Thyroid gland (tissue), 4 donors: ENCODE data around the gene POU2F3. TPM values are rescaled to one million over a fixed set of nuclear protein-coding genes. Genes with fewer than 3 reads are reported as not detected.

Experiments
- DNase-seq, 2 donors: peaks; one replicate each; pipeline ENCODE4 v3.0.0-alpha.2; 2019
- H3K27ac ChIP-seq, 3 donors: fragments of 200-600 bp; sonication (generic); 1 replicate in 2 of 3; 2 replicates in 1 of 3; pipeline ENCODE4 v1.5.1; 2016 to 2019; ENCODE audit warnings: mild to moderate bottlenecking in 1 of 3, moderate library complexity in 1 of 3
- H3K27me3 ChIP-seq: fragments of 200-600 bp; sonication (generic); one replicate; pipeline ENCODE4 v1.5.1; 2019
- H3K36me3 ChIP-seq, 2 donors: fragments of 200-600 bp; sonication (generic); one replicate each; pipeline ENCODE4 v1.5.1; 2016 to 2019
- H3K4me1 ChIP-seq, 2 donors: fragments of 200-600 bp; sonication (generic); one replicate each; pipeline ENCODE4 v1.5.1; 2017 to 2019
- H3K4me3 ChIP-seq, 3 donors: fragments of 200-600 bp; sonication (generic); replicated peaks in 1 of 3; 1 replicate in 2 of 3; 2 replicates in 1 of 3; pipeline ENCODE4 v1.5.1; 2016; ENCODE audit warnings: mild to moderate bottlenecking in 1 of 3
- H3K9me3 ChIP-seq: fragments of 200-600 bp; sonication (generic); one replicate; pipeline ENCODE4 v1.5.1; 2017
- CTCF ChIP-seq, 6 experiments: fragments of 200-600 bp in 3 of 6; fragments of 450-650 bp in 3 of 6; sonication (generic) in 3 of 6; IDR thresholded peaks; one replicate each; pipeline ENCODE4 v1.5.1; 2016 to 2019; ENCODE audit warnings: antibody characterized with exemption in 6 of 6, mild to moderate bottlenecking in 2 of 6, inconsistent platforms in 1 of 6, moderate library complexity in 1 of 6
- POLR2A ChIP-seq, 2 donors: fragments of 450-650 bp; IDR thresholded peaks; one replicate each; pipeline ENCODE4 v1.6.1; 2017; ENCODE audit warnings: antibody characterized with exemption in 2 of 2, mild to moderate bottlenecking in 2 of 2, moderate library complexity in 1 of 2
- whole genome bisulfite sequencing, 2 donors: methylation state at CpG; one replicate each; pipeline ENCODE4 v1.1.5; 2017; 5-methylcytosine and 5-hydroxymethylcytosine counted together
- intact Hi-C: fragments of 100-400 bp; cut with DNase I; formaldehyde crosslinking; loops from one replicate; pipeline ENCODE4 v1.15.1; 2023
- total RNA-seq, 4 donors: library from RNA; depleted of rRNA; stranded (reverse); fragments of >200 nt; gene quantifications; one replicate each; pipeline ENCODE4 v1.2.3, GENCODE V29; 2016

POU2F3 gene
- total RNA-seq, 4 donors from 2014 or later = 1.2 to 2.3 (median 1.8) TPM

- DNase-seq = no peak
- intact Hi-C loops = no loop called here
- Histone ChIP-seq H3K36me3 (no peaks in the 10 kb centered on the region), H3K27me3 (no peaks in the 10 kb centered on the region), H3K4me3 (no peak overlapping the region), H3K9me3 (no peaks in the 10 kb centered on the region), H3K4me1 (peaks cover 9 to 13% of the 10 kb centered on the region in 2 donors), H3K27ac (no peak overlapping the region)
- WGBS, 2 donors = 89 to 92% methylated on average over 4 of the region's 4 CpGs
- TF ChIP-seq CTCF (IDR thresholded peaks at IDR 0.05) (no peak), POLR2A (IDR thresholded peaks at IDR 0.05) (no peak)
These were observed 45.3 kb downstream of the POU2F3 start for GRCh38 chr11:120285256-120285655.

- Histone ChIP-seq H3K4me1 (no peaks in the 10 kb centered on the region), H3K9me3 (no peaks in the 10 kb centered on the region), H3K36me3 (no peaks in the 10 kb centered on the region), H3K27me3 (no peaks in the 10 kb centered on the region), H3K4me3 (no peak overlapping the region), H3K27ac (no peak overlapping the region)
- DNase-seq = no peak
- 86 to 90% methylated on average over 2 of the region's 2 CpGs for WGBS, 2 donors
- intact Hi-C loops = no loop called here
- TF ChIP-seq POLR2A (IDR thresholded peaks at IDR 0.05) (no peak), CTCF (IDR thresholded peaks at IDR 0.05) (no peak)
These were observed 48.1 kb downstream of the POU2F3 start for GRCh38 chr11:120288021-120288420.

- Histone ChIP-seq H3K4me1 (no peaks in the 10 kb centered on the region), H3K9me3 (no peaks in the 10 kb centered on the region), H3K36me3 (no peaks in the 10 kb centered on the region), H3K27me3 (no peaks in the 10 kb centered on the region), H3K4me3 (no peak overlapping the region), H3K27ac (no peak overlapping the region)
- 83 to 84% methylated on average over 9 of the region's 9 CpGs for WGBS, 2 donors
- TF ChIP-seq CTCF (IDR thresholded peaks at IDR 0.05) = no peak
- no peak for TF ChIP-seq POLR2A (IDR thresholded peaks at IDR 0.05)
- no peak for DNase-seq
- intact Hi-C loops = no loop called here
These were observed 49.5 kb downstream of the POU2F3 start for GRCh38 chr11:120289426-120289825.

GRCh38 chr11:120290956-120291355 lies 51.0 kb downstream of the POU2F3 start:
- Histone ChIP-seq H3K9me3 (no peaks in the 10 kb centered on the region), H3K4me3 (no peak overlapping the region), H3K4me1 (no peaks in the 10 kb centered on the region), H3K36me3 (no peaks in the 10 kb centered on the region), H3K27ac (no peak overlapping the region), H3K27me3 (no peaks in the 10 kb centered on the region)
- intact Hi-C loops = no loop called here
- DNase-seq = no peak
- TF ChIP-seq POLR2A (IDR thresholded peaks at IDR 0.05) (no peak), CTCF (IDR thresholded peaks at IDR 0.05) (no peak)
- 51 to 57% methylated on average over 3 of the region's 3 CpGs for WGBS, 2 donors

GRCh38 chr11:120293038-120293800 lies 53.3 kb downstream of the POU2F3 start:
- no peak for DNase-seq
- no peak overlapping the region for H3K4me3 ChIP-seq
- no peak for TF ChIP-seq POLR2A (IDR thresholded peaks at IDR 0.05)
- no peak for TF ChIP-seq CTCF (IDR thresholded peaks at IDR 0.05)
- H3K9me3 ChIP-seq = no peaks in the 10 kb centered on the region
- H3K36me3 ChIP-seq = no peaks in the 10 kb centered on the region
- intact Hi-C loops = no loop called here
- no peaks in the 10 kb centered on the region for H3K4me1 ChIP-seq
- H3K27ac ChIP-seq = no peak overlapping the region
- 82 to 83% methylated on average over 5 of the region's 5 CpGs for WGBS, 2 donors
- no peaks in the 10 kb centered on the region for H3K27me3 ChIP-seq
